Measurements from ENCODE around the gene DLGAP1.

DNA sequence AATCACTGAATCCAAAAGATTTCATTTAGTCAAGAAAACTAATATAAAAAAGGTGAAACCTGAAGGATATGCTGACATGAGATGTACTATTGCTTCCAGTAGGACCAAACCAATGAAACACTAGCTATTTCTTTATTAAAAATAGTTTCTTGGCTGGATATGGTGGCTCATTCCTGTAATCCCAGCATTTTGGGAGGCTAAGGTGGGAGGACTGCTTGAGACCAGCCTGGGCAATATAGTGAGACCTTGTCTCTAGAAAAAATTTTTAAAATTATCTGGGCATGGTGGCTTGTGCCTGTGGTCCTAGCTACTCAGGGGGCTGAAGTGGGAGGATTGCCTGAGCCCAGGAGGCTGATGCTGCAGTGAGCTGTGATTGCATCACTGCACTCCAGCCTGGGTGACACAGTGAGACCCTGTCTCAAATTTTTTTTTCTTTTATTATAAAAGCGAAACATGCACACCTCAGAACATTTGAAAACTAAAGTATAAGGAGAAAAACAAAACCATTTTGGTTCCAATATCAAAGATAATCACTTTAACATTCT, 738.9 kb downstream of the DLGAP1 start:
- TF ChIP-seq POLR2A (IDR thresholded peaks at IDR 0.05): no peak
- no peak for TF ChIP-seq POLR2AphosphoS5 (IDR thresholded peaks at IDR 0.05)
- TF ChIP-seq, protein P1, sequence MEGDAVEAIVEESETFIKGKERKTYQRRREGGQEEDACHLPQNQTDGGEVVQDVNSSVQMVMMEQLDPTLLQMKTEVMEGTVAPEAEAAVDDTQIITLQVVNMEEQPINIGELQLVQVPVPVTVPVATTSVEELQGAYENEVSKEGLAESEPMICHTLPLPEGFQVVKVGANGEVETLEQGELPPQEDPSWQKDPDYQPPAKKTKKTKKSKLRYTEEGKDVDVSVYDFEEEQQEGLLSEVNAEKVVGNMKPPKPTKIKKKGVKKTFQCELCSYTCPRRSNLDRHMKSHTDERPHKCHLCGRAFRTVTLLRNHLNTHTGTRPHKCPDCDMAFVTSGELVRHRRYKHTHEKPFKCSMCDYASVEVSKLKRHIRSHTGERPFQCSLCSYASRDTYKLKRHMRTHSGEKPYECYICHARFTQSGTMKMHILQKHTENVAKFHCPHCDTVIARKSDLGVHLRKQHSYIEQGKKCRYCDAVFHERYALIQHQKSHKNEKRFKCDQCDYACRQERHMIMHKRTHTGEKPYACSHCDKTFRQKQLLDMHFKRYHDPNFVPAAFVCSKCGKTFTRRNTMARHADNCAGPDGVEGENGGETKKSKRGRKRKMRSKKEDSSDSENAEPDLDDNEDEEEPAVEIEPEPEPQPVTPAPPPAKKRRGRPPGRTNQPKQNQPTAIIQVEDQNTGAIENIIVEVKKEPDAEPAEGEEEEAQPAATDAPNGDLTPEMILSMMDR (IDR thresholded peaks at IDR 0.05): no peak
- no peak for TF ChIP-seq EP300 (IDR thresholded peaks at IDR 0.05)

Measured in gastroesophageal sphincter (tissue), 3 donors.